NCI-H748 treated with DMSO at 0.1 percent for 48 hours (cell line): ENCODE measurements around the gene OXCT2.
"Not testable (repeated sequence)": the region's sequence is repeated elsewhere in the genome, so short reads cannot be mapped to it uniquely, and the experiment has no call there.

Source experiments
- DNase-seq: peaks from one replicate; lab custom pipeline; 2025; lab: John Stamatoyannopoulos, UW

The OXCT2 gene

DNA sequence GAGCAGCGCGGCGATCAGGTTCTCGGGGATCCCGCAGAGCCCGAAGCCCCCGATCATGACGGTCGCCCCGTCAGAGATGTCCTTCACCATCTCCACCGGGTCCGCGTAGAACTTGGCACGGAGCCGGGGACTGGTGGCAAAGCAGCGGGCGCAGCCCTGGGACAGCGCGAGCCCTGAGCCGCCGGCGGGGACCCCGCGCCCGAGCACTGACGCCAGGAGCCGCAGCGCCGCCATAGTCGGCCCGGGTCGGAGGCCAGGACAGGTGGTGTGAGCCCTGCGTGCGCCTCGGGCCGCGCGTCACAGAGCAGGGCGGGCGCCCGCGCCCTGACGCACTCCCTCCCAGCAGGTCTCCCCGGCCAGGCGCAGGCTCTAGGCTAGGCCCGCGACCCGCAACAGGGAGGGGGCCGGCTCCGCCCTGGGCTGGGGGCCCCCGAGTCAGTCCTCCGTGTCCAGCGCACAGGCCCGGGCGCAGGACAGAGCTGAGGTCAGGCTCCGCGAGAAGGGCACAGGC is at the start of gene OXCT2:
TSS of gene OXCT2 (minus strand) at position 327 of the 511 bp plus-strand sequence. CDS start at position 234, 93 bp downstream.
- DNase-seq, result not testable (repeated sequence)

- peak; percentile 100 for DNase-seq
Observed at GRCh38 chr1:39819091-39819812, 48.1 kb upstream of the OXCT2 start.

- no peak for DNase-seq
Observed at GRCh38 chr1:39818482-39818881, 47.3 kb upstream of the OXCT2 start.

- DNase-seq, result peak; percentile 81
Observed at GRCh38 chr1:39817091-39817932, 46.2 kb upstream of the OXCT2 start.

GRCh38 chr1:39816415-39817090 is 45.4 kb upstream of the OXCT2 start:
- DNase-seq, result peak; percentile 97

DNA sequence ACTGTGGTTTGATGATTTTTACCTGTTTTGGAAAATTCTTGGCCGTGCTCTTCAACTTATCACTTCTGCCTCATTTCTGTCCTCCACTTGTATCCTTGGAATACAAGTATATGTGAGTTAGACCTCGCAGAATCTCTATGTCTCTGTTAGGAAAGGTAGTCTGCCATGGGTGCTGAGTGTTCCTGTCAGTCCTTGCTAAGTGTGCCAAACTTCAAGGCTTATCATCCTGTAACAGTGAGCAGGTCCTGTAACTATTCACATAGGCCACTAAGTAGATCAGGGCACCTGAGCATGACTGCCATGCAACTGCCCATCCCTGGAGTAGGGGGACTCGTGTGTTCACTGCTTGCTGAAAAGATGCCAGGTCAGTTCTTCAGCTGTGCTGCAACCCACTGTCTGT is 41.8 kb upstream of the OXCT2 start:
- DNase-seq, result no peak

DNA sequence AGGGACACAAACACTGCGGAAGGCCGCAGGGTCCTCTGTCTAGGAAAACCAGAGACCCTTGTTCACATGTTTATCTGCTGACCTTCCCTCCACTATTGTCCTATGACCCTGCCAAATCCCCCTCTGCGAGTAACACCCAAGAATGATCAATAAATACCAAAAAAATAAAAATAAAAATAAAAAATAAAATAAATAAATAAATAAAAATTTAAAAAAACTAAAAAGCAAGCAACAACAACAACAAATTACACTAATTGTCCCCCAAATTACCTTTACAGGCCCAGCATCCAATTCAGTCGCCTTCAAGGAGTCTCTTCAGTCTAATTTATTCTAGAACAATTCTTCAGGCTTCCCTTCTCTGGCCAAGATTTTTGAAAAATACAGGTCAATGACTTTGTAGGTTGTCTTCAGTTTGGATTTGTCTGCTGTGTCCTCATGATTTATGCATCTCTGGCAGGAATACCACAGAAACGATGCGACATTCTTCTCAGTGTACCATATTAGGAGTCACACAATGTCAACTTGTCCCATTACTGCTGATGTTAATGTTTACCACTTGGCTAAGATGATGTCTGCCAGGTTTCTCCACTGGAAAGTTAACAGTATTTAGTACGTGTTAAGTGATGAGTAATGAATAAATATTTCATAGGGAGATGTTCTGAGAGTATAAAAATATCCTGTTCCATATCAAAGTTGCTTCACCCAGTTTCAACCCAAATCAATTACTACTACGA is 37.8 kb upstream of the OXCT2 start:
- DNase-seq, result no peak

DNA sequence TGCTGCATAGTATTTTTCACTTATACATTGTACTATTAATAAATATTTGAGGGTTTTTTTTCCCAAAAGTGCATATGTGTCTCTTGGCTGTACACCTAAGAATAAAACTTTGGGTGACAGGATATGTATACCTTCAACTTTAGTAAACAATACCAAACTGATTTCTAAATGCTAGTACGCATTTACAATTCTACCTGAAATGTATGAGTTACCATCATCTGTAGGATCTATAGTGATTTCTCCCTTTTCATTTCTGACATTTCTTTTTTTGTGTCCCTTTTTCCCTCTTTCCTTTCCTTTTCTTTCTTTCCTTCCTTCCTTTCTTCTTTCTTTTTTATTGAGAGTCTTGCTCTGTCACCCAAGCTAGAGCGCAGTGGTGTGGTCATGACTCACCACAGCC is 34.2 kb upstream of the OXCT2 start:
- no peak for DNase-seq

DNA sequence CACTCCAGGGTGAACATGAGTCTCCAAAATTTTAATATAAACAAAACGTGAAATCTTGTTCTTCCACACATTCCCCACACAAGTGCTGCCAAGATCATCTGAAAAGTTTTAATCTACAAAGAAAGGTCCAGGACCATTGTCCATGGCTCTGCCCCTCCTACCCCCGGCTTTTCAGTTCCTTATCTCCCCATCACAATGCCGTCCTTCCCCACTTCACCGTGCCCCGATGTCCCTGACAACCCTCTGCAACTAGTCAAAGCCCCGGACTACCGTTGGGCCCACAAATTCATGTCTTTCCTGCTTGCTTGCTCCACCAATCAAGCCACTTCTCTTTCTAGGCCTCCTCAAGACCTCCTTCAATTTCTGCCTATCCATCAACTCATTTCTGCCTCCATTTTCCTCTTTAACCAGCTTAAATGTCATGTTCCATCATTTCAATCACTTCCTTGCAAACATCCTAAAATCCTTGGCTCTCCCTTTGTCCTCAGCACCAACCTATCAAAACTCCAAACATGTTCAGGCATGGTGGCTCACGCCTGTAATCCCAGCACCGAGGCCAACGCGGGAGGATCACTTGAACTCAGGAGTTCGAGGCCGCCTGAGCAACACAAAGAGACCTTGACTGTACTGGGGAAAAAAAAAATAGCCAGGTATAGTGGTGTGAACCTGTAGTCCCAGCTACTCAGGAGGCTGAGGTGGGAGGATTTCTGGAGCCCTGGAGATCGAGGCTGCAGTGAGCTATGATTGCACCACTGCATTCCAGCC is 31.5 kb upstream of the OXCT2 start:
- no peak for DNase-seq

GRCh38 chr1:39800471-39800835 is 29.3 kb upstream of the OXCT2 start:
- no peak for DNase-seq

GRCh38 chr1:39799770-39800470 is 28.8 kb upstream of the OXCT2 start:
- DNase-seq, result peak; percentile 99

GRCh38 chr1:39798859-39799769 is 28.0 kb upstream of the OXCT2 start:
- DNase-seq, result peak; percentile 79

DNA sequence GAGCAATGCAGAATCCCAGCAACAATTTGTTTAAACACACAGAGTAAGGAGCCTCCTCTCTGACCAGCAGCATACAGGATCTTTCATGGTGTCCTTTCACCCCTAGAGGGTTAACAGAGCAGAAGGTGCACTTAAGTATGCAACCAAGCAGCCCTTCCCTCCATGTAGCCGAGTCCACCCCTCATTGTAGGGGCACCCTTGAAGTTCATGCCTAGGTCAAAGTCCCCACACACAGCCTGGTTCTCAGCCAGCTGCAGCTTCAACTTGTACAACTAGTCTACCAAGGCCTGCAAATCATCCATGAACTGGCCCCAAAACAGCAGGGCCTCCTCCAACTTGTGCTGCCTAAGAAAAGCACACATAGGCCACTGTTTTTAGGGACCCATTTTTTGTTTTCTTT is 24.5 kb upstream of the OXCT2 start:
- no peak for DNase-seq

DNA sequence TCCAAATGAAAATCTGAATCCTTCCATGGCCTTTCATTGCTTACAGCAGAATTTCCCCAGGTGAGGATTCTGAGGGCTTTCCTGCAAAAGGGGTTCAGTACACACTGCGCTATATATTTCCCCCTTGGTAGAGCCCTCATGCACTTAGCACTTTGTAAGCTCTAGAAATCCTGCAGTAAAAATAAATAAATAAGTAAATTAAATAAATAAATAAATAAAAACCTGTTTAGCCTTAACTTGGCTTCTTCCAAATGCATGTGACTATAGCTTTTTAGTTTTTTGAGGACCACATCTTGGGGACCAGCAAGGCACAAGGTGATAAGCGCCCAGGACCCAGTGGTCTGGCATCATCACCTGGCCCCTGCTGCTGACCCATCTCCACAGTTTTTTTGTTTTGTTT is 20.7 kb upstream of the OXCT2 start:
- no peak for DNase-seq

DNA sequence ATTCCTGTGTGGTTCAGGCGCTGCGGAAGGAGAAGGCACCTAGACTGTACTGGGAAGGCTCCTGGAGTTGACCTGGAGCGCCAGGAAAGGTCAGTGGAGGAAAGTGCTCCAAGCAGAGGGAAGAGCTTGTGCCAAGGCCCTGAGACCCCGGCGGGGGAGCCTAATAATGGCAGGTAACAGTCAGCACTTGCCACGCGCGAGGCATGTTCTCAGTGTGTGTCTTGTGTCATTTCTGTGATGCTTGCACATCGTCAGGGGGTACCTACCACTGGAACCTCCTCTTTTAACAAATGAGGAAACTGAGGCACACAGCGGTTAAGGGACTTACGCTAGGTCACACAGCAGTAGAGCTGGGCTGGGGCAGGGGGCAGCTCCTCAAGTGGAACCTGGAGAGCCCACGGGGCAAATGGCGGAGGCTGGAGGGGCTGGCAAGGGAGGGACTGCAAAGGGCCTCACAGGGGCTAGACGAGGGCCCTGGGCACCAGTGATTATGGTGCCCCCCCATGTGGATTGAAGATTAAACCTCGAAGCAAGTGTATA is 18.5 kb upstream of the OXCT2 start:
- DNase-seq, result no peak

DNA sequence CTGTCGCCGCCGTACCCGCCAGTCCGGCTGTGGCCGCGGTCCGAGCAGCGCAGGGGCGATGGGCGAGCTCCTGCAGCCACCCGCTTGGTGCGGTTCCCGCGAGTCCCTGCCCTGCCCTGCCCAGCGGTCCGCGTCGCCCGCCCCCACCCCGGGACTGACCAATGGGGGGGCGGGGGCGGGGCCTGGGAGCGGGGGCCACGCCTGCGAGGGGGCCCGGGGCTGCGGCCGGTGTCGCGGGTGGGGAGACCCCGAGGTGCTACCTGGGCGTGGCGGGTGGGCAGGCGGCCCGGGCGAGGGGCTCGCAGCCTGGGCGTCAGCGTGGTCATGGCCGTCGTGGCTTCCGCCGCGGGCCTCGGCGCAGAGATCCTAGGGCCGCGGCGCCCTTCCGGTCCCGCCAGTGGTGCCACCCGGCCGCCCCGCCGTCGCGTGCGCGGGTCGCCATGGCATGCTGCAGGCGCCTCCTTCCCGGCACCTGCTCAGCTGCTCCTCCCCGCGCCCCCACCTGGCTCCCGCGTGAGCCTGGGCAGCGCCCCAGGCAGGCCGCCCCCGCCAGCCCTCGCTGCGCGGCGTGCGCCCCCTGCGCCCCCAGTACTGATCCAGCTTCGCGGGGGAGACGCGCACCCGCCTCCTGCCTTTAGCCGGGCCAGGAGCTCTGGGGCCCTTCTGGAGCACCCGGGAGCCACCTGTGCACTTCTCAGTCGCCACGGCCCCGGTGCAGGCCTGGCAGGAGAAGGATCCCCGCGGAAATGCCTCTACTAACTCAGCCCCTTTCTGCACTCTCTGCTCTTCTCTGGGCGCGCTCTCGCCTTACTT is 17.8 kb upstream of the OXCT2 start, which contains the start of gene BMP8B:
TSS of gene BMP8B (minus strand) at position 108 of the 813 bp plus-strand sequence. CDS start 380 bp downstream, outside the sequence.
- peak; percentile 97 for DNase-seq

- DNase-seq, result no peak
Observed at GRCh38 chr1:39788426-39788757, 17.2 kb upstream of the OXCT2 start.

GRCh38 chr1:39787964-39788363 is 16.8 kb upstream of the OXCT2 start:
- DNase-seq, result not testable (repeated sequence)
